PC-9 (cell line): ENCODE measurements around the gene TFAP2A.

ENCODE experiments used
- CTCF ChIP-seq: fragments of 200-600 bp; sonication (generic); conservative IDR thresholded peaks from 2 replicates; pipeline ENCODE4 v1.6.1; 2017; ENCODE audit warnings: mixed run types, antibody characterized with exemption, mild to moderate bottlenecking, moderate library complexity
- EZH2 ChIP-seq: fragments of 200-600 bp; sonication (generic); IDR thresholded peaks from 2 replicates; pipeline ENCODE4 v1.8.0; 2017; ENCODE audit warnings: antibody characterized with exemption, low read depth

DNA sequence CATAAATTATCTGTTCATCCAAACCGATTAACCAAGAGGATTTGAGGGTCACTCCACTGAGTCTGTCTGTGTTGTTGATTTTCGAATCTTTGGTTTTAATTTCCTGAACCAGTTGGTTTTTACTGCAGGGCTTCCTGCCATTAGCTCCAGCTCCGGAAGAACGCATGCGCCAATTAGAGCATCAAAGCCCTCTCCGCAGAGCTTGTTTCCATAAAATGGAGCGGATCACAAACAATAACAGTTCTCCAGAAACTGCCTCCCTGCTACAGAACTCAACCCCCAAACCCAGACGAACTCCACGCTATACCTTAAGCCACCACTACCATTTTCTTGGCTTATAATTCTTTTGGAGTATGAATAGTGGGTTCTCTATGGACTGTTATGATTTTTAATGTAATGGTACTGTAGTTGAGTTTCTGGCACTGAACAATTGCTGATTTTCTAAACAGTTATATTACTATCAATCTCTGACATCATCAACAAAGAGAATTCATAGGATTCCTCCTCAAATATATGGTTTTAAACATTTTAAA lies 13.8 kb downstream of the TFAP2A start:
- no peak for TF ChIP-seq CTCF
- TF ChIP-seq EZH2, result no peak
